K562 (cell line): ENCODE results near the gene UTP11. TPM values are rescaled to one million over a fixed set of nuclear protein-coding genes. Genes with fewer than 3 reads are reported as not detected.

ENCODE experiments used
- HNRNPK ChIP-seq: fragments of 200-400 bp; formaldehyde crosslinking; IDR thresholded peaks from one replicate; pipeline ENCODE4 v1.6.1; 2018; ENCODE audit warnings: mild to moderate bottlenecking, low read depth, low read length; ENCODE audit not compliant: poor library complexity, severe bottlenecking
- KLF16 ChIP-seq: IDR thresholded peaks from 2 replicates; pipeline ENCODE4 v1.6.1; 2016; ENCODE audit warnings: antibody characterized with exemption
- ZBTB8A ChIP-seq: fragments of 450-650 bp; IDR thresholded peaks from 2 replicates; pipeline ENCODE4 v1.6.1; 2018; ENCODE audit warnings: mild to moderate bottlenecking, moderate library complexity; ENCODE audit not compliant: partially characterized antibody
- ZNF253 ChIP-seq: fragments of 250-450 bp; sonication (Bioruptor Pico); conservative IDR thresholded peaks from 2 replicates; pipeline ENCODE4 v1.6.1; 2021; ENCODE audit warnings: mild to moderate bottlenecking
- ZNF639 ChIP-seq, 2 experiments: fragments of 200-800 bp in 1 of 2; sonication (Bioruptor generic) in 1 of 2; sonication (generic) in 1 of 2; formaldehyde crosslinking in 1 of 2; IDR thresholded peaks in 1 of 2; conservative IDR thresholded peaks in 1 of 2; 2 replicates each; pipeline versions ENCODE4 v1.5.0 to v1.6.1; 2016 to 2020; ENCODE audit warnings: missing compliant biosample characterization in 1 of 2, missing genetic modification characterization in 1 of 2, missing genetic modification reagents in 1 of 2
- polyA plus RNA-seq, 8 experiments: library from polyadenylated mRNA; depleted of rRNA in 4 of 8; stranded (reverse) in 5 of 8; unstranded in 3 of 8; fragments of >200 nt; fragmentation: Nextera tagmentation in 2 of 8; fragmentation: Illumina TruSeq in 1 of 8; extraction: Ambion mirVana in 2 of 8; extraction: Trizol in 1 of 8; gene quantifications; 2 replicates each; pipeline versions ENCODE4 v1.2.1 to v1.2.3, GENCODE V29; 2011 to 2014; ENCODE audit warnings: inconsistent platforms in 1 of 8, missing spikeins in 1 of 8
- total RNA-seq, 7 experiments: library from RNA; depleted of rRNA in 6 of 7; stranded (reverse); fragments of >200 nt in 6 of 7; fragmentation: Illumina TruSeq in 2 of 7; extraction: Trizol in 2 of 7; gene quantifications; 2 replicates each; pipeline versions ENCODE4 v1.2.1 to v1.2.3, GENCODE V29; 2011 to 2021; ENCODE audit warnings: low replicate concordance in 1 of 7
- TF ChIP-seq, protein P1 (sequence below): fragments of 200-600 bp; sonication (generic); IDR thresholded peaks from one replicate; pipeline ENCODE4 v1.6.1; 2012; ENCODE audit warnings: mild to moderate bottlenecking, low read depth, low read length, inconsistent platforms
- TF ChIP-seq, protein P2 (sequence below), 2 experiments: fragments of 450-650 bp in 1 of 2; IDR thresholded peaks; 2 replicates each; pipeline ENCODE4 v1.6.1; 2011 to 2017; ENCODE audit warnings: low read depth in 2 of 2, antibody characterized with exemption in 1 of 2, borderline replicate concordance in 1 of 2, low read length in 1 of 2, mild to moderate bottlenecking in 1 of 2, mixed read lengths in 1 of 2; ENCODE audit not compliant: control insufficient read depth in 1 of 2
- TF ChIP-seq, protein P3 (sequence below): fragments of 250-450 bp; sonication (Bioruptor Pico); IDR thresholded peaks from 2 replicates; pipeline ENCODE4 v1.5.0; 2021

UTP11 gene
- total and polyA plus RNA-seq, 9 of the 15 experiments (the other 6 are each of a cell fraction or from before 2014, with no cell fraction given), result 91.1 to 378 (median 221) TPM

GRCh38 chr1:38012363-38013226, at the start of gene UTP11 (continued):
- TF ChIP-seq, protein P1, sequence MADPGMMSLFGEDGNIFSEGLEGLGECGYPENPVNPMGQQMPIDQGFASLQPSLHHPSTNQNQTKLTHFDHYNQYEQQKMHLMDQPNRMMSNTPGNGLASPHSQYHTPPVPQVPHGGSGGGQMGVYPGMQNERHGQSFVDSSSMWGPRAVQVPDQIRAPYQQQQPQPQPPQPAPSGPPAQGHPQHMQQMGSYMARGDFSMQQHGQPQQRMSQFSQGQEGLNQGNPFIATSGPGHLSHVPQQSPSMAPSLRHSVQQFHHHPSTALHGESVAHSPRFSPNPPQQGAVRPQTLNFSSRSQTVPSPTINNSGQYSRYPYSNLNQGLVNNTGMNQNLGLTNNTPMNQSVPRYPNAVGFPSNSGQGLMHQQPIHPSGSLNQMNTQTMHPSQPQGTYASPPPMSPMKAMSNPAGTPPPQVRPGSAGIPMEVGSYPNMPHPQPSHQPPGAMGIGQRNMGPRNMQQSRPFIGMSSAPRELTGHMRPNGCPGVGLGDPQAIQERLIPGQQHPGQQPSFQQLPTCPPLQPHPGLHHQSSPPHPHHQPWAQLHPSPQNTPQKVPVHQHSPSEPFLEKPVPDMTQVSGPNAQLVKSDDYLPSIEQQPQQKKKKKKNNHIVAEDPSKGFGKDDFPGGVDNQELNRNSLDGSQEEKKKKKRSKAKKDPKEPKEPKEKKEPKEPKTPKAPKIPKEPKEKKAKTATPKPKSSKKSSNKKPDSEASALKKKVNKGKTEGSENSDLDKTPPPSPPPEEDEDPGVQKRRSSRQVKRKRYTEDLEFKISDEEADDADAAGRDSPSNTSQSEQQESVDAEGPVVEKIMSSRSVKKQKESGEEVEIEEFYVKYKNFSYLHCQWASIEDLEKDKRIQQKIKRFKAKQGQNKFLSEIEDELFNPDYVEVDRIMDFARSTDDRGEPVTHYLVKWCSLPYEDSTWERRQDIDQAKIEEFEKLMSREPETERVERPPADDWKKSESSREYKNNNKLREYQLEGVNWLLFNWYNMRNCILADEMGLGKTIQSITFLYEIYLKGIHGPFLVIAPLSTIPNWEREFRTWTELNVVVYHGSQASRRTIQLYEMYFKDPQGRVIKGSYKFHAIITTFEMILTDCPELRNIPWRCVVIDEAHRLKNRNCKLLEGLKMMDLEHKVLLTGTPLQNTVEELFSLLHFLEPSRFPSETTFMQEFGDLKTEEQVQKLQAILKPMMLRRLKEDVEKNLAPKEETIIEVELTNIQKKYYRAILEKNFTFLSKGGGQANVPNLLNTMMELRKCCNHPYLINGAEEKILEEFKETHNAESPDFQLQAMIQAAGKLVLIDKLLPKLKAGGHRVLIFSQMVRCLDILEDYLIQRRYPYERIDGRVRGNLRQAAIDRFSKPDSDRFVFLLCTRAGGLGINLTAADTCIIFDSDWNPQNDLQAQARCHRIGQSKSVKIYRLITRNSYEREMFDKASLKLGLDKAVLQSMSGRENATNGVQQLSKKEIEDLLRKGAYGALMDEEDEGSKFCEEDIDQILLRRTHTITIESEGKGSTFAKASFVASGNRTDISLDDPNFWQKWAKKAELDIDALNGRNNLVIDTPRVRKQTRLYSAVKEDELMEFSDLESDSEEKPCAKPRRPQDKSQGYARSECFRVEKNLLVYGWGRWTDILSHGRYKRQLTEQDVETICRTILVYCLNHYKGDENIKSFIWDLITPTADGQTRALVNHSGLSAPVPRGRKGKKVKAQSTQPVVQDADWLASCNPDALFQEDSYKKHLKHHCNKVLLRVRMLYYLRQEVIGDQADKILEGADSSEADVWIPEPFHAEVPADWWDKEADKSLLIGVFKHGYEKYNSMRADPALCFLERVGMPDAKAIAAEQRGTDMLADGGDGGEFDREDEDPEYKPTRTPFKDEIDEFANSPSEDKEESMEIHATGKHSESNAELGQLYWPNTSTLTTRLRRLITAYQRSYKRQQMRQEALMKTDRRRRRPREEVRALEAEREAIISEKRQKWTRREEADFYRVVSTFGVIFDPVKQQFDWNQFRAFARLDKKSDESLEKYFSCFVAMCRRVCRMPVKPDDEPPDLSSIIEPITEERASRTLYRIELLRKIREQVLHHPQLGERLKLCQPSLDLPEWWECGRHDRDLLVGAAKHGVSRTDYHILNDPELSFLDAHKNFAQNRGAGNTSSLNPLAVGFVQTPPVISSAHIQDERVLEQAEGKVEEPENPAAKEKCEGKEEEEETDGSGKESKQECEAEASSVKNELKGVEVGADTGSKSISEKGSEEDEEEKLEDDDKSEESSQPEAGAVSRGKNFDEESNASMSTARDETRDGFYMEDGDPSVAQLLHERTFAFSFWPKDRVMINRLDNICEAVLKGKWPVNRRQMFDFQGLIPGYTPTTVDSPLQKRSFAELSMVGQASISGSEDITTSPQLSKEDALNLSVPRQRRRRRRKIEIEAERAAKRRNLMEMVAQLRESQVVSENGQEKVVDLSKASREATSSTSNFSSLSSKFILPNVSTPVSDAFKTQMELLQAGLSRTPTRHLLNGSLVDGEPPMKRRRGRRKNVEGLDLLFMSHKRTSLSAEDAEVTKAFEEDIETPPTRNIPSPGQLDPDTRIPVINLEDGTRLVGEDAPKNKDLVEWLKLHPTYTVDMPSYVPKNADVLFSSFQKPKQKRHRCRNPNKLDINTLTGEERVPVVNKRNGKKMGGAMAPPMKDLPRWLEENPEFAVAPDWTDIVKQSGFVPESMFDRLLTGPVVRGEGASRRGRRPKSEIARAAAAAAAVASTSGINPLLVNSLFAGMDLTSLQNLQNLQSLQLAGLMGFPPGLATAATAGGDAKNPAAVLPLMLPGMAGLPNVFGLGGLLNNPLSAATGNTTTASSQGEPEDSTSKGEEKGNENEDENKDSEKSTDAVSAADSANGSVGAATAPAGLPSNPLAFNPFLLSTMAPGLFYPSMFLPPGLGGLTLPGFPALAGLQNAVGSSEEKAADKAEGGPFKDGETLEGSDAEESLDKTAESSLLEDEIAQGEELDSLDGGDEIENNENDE, result no peak
- TF ChIP-seq KLF16, result no peak
- no peak for TF ChIP-seq HNRNPK
- TF ChIP-seq, protein P2, sequence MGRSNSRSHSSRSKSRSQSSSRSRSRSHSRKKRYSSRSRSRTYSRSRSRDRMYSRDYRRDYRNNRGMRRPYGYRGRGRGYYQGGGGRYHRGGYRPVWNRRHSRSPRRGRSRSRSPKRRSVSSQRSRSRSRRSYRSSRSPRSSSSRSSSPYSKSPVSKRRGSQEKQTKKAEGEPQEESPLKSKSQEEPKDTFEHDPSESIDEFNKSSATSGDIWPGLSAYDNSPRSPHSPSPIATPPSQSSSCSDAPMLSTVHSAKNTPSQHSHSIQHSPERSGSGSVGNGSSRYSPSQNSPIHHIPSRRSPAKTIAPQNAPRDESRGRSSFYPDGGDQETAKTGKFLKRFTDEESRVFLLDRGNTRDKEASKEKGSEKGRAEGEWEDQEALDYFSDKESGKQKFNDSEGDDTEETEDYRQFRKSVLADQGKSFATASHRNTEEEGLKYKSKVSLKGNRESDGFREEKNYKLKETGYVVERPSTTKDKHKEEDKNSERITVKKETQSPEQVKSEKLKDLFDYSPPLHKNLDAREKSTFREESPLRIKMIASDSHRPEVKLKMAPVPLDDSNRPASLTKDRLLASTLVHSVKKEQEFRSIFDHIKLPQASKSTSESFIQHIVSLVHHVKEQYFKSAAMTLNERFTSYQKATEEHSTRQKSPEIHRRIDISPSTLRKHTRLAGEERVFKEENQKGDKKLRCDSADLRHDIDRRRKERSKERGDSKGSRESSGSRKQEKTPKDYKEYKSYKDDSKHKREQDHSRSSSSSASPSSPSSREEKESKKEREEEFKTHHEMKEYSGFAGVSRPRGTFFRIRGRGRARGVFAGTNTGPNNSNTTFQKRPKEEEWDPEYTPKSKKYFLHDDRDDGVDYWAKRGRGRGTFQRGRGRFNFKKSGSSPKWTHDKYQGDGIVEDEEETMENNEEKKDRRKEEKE (IDR thresholded peaks at IDR 0.05; ENCODE audit: borderline replicate concordance in 1 of 2, control insufficient read depth in 1 of 2, low read depth in 2 of 2, low read length in 1 of 2), result peak in 1 of 2 experiments; percentile 89; a peak in 2 of 4 replicates
- peak in 1 of 2 experiments; percentile 98; a peak in 2 of 4 replicates for TF ChIP-seq ZNF639 (CRISPR knock-in tag; conservative IDR thresholded peaks at IDR 0.05 in 1 of 2, IDR thresholded peaks at IDR 0.05 in 1 of 2)
- no peak for TF ChIP-seq ZBTB8A
- TF ChIP-seq, protein P3, sequence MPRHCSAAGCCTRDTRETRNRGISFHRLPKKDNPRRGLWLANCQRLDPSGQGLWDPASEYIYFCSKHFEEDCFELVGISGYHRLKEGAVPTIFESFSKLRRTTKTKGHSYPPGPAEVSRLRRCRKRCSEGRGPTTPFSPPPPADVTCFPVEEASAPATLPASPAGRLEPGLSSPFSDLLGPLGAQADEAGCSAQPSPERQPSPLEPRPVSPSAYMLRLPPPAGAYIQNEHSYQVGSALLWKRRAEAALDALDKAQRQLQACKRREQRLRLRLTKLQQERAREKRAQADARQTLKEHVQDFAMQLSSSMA (CRISPR knock-in tag), result no peak
- peak; percentile 78; the same call in 1 of the 2 replicates for TF ChIP-seq ZNF253 (CRISPR knock-in tag)
